Esophagus (tissue), 2 donors: ENCODE data around the gene SORBS1. TPM values are rescaled to one million over a fixed set of nuclear protein-coding genes. Genes with fewer than 3 reads are reported as not detected.
A peak's percentile ranks its signal among the peaks of the same experiment; 100 is the strongest.

Experiments
- H3K27ac ChIP-seq, 2 donors: one replicate each; pipeline ENCODE4 v1.5.1; 2013; ENCODE audit warnings: low read depth in 2 of 2, mild to moderate bottlenecking in 2 of 2, inconsistent platforms in 1 of 2, low read length in 1 of 2, moderate library complexity in 1 of 2
- H3K27me3 ChIP-seq, 2 donors: one replicate each; pipeline ENCODE4 v1.6.1; 2013; ENCODE audit warnings: low read length in 2 of 2, control low read depth in 1 of 2, mild to moderate bottlenecking in 1 of 2; ENCODE audit not compliant: insufficient read depth in 2 of 2, control insufficient read depth in 1 of 2
- H3K36me3 ChIP-seq, 2 donors: one replicate each; pipeline ENCODE4 v1.6.1; 2013; ENCODE audit warnings: low read length in 1 of 2; ENCODE audit not compliant: control insufficient read depth in 2 of 2, insufficient read depth in 2 of 2
- H3K4me1 ChIP-seq, 2 donors: one replicate each; pipeline ENCODE4 v1.6.1; 2013; ENCODE audit warnings: low read length in 1 of 2; ENCODE audit not compliant: control insufficient read depth in 2 of 2, insufficient read depth in 2 of 2
- H3K4me3 ChIP-seq, 2 donors: one replicate each; pipeline ENCODE4 v1.5.1; 2013; ENCODE audit warnings: low read length in 2 of 2, mild to moderate bottlenecking in 2 of 2, low read depth in 1 of 2, moderate library complexity in 1 of 2
- H3K9me3 ChIP-seq, 2 donors: one replicate each; pipeline ENCODE4 v1.6.1; 2013; ENCODE audit warnings: mild to moderate bottlenecking in 2 of 2, low read depth in 1 of 2, low read length in 1 of 2, moderate library complexity in 1 of 2; ENCODE audit not compliant: control insufficient read depth in 2 of 2, insufficient read depth in 1 of 2
- WGBS, 2 donors: extraction: QIAGEN DNeasy Blood & Tissue Kit; methylation state at CpG; one replicate each; pipeline ENCODE4 v1.1.7; 2013; 5-methylcytosine and 5-hydroxymethylcytosine counted together
- polyA plus RNA-seq, 2 donors: library from polyadenylated mRNA; stranded (reverse); fragments of 200-250 nt; gene quantifications; one replicate each; pipeline ENCODE4 v1.2.3, GENCODE V29; 2013
- donor health status: healthy with polysubstance abuse.
- donor health status: Bipolar disorder and iron deficiency.

SORBS1 gene
- polyA plus RNA-seq, 2 donors = 32.7 to 66.3 TPM

DNA sequence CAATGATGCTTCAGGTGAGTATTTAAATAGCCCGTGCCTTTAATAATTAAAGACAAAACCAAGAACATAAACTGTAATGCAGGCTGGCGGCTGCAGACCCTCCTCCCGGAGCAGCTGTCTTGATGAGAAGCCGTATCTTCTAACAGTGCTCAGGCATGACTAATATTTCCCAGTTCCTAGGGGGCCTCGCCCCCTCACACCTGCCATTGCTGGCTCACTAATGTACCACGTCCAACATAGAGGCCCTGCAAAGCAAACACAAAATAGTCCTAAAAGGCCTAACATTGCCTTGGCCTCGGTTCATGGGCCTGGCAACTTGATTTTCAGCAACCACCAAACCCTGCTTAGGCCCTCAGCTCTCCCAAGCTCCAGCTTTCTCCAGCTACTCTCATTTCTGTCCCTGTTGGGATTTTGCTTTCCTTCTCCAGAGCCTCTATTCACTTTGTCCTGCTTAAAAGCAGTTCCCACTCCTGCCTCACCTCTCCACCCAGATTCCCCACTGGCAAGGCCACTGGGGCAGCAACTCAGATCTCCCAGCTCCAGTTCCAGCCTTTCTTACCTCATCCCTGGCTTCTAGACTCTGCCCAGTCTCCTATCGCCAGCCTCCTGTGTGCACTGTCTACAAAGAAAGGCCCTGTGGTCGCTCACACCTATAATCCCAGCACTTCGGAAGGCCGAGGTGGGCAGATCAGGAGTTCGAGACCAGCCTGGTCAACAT lies 16.2 kb downstream of the SORBS1 start:
- Histone ChIP-seq H3K4me1 (peaks cover 0 to 5% of the 10 kb centered on the region in 2 donors), H3K36me3 (no peaks in the 10 kb centered on the region), H3K9me3 (no peaks in the 10 kb centered on the region), H3K4me3 (no peak overlapping the region), H3K27me3 (no peaks in the 10 kb centered on the region), H3K27ac (peak overlapping the region; percentile 10 to 47)
- WGBS, 2 donors = 73 to 75% methylated on average over 12 of the region's 12 CpGs

DNA sequence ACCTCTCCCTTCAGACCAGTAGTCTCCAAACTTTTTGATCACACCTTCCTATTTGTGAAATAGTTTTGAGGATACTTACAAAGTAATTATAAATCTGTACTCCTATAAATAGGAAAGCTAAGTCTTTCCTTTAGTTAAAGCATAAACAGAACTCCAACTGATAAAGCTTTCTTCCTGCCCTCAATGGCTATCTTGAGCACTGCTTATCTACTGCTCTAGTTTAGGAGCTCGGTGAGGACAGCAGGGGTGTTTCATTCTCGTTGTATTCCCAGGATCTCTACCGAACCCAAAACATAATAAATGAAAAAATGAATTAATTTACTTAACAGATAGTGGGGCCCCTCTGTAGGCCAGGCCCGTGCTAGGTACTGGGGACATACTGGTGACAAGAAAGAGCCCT lies 17.7 kb downstream of the SORBS1 start:
- Histone ChIP-seq H3K4me1 (peaks cover 0 to 5% of the 10 kb centered on the region in 2 donors), H3K36me3 (no peaks in the 10 kb centered on the region), H3K4me3 (no peak overlapping the region), H3K9me3 (no peaks in the 10 kb centered on the region), H3K27me3 (no peaks in the 10 kb centered on the region), H3K27ac (peak overlapping the region in 1 of 2 donors; percentile 77)
- 61 to 81% methylated on average over 4 of the region's 4 CpGs for WGBS, 2 donors

DNA sequence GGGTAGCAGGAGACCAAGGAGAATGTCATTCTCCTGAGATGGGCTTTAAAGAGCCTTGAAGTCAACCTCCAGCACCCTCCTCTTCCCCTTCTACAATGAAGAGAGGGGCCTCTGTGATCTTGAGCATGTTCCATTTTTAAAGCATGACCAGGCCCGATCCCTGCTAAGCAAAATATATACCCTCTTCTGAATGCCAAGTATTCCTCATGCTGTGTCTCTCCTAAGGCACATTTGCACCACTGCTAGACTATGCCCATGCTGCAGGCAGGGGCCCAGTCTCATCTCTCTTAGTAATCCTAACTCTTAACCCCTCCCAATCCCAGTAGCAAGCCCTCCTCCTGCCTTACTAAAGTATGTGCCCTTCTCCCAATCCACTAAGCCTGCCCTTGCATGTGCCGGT lies 18.4 kb downstream of the SORBS1 start:
- 74 to 82% methylated on average over 2 of the region's 2 CpGs for WGBS, 2 donors

DNA sequence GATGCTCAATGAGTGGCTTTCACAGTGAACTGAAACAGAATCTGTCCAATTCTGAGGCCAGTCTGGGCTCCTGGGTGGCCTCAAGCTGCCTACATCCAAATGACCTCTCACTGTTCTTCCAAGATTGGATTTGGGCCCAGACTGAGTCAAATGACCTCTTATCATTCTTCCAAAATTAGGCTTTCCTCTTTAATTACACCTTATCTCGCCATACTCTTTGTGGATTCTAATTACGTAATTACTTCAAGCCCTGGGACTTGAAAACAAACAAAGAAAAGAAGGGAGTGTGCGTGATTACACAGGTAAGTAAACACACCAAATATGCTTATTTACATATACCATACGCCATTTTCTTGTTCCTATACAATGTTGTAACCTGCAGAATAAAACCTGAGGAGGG lies 18.8 kb downstream of the SORBS1 start:
- Histone ChIP-seq H3K27me3 (no peaks in the 10 kb centered on the region), H3K4me3 (no peak overlapping the region), H3K27ac (peak overlapping the region; percentile 28 to 34), H3K9me3 (no peaks in the 10 kb centered on the region), H3K36me3 (no peaks in the 10 kb centered on the region), H3K4me1 (peaks cover 0 to 8% of the 10 kb centered on the region in 2 donors)
- 55 to 73% methylated on average over 4 of the region's 4 CpGs for WGBS, 2 donors

More for the DNA sequence above, 18.4 kb downstream of the SORBS1 start:
- Histone ChIP-seq H3K4me3 (no peak overlapping the region), H3K4me1 (peaks cover 0 to 9% of the 10 kb centered on the region in 2 donors), H3K9me3 (no peaks in the 10 kb centered on the region), H3K27me3 (no peaks in the 10 kb centered on the region), H3K36me3 (no peaks in the 10 kb centered on the region), H3K27ac (peak overlapping the region in 1 of 2 donors; percentile 52)

DNA sequence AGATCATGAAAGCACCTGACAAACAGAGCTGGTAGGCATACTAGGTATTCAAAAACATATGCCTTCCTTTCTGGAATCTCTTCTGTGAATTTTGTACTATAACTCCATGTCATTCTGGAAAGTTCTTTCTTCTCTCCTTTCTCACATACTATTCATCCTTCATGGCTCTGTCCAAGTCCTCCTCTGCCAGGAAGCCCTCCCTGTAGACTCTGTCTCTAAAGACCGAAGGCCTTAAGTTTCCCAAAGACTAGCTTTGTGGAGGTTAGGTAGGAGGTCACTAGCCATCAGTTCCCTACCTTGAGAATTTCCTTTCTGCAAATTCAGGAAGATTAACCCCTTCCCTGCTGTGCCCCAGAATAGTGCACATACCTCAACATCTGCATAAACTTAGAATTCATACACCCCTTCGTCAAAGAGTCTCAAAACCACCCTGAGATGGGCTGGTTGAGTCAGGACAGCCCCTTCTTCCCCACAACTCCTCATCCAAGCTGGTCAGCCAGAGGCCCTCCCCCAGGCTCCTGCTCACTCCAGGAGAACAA lies 20.6 kb downstream of the SORBS1 start:
- Histone ChIP-seq H3K27ac (peak overlapping the region in 1 of 2 donors; percentile 70), H3K9me3 (no peaks in the 10 kb centered on the region), H3K36me3 (no peaks in the 10 kb centered on the region), H3K4me1 (peaks cover 3 to 6% of the 10 kb centered on the region in 2 donors), H3K4me3 (no peak overlapping the region), H3K27me3 (no peaks in the 10 kb centered on the region)
- 81 to 94% methylated on average over 2 of the region's 2 CpGs for WGBS, 2 donors

DNA sequence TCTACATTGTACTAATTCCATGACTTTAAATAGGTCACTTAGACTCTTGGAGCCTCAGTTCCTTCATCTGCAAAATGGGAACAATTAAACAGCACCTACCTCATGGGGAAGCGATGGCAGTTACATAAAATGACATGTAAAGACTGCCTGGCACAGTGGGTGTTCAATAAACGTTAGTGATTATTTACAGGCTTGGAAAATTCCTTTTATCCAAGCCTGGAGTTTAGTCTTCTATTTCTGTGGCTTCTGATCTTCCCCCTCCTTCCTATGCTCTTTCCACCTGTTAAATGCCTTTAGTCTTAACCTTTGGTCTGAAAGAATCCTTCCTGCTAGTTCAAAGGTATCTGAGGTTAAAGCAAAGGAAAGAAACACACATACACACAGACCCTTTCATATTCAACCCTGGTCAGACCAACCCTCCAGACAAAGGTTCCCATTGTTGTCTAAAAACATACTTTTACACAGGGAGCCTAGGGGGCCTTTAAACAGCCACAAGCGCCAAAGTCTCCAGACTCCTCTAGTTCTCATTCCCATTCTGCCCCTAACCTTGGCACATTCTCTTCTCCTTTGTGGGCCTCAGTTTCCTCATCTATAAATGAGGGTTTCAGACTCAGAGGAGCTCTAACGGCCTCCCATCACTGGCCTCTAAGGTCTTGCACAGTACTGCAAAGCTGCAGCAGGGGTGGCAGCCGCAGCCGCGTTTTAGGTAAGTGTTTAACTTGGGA lies 21.4 kb downstream of the SORBS1 start:
- H3K36me3 ChIP-seq = no peaks in the 10 kb centered on the region
- H3K27me3 ChIP-seq = no peaks in the 10 kb centered on the region
- H3K4me1 ChIP-seq = peaks cover 3 to 9% of the 10 kb centered on the region in 2 donors
- peak overlapping the region in 1 of 2 donors; percentile 16 for H3K27ac ChIP-seq
- no peak overlapping the region for H3K4me3 ChIP-seq
- WGBS, 2 donors = 66 to 76% methylated on average over 7 of the region's 7 CpGs
- H3K9me3 ChIP-seq = no peaks in the 10 kb centered on the region

DNA sequence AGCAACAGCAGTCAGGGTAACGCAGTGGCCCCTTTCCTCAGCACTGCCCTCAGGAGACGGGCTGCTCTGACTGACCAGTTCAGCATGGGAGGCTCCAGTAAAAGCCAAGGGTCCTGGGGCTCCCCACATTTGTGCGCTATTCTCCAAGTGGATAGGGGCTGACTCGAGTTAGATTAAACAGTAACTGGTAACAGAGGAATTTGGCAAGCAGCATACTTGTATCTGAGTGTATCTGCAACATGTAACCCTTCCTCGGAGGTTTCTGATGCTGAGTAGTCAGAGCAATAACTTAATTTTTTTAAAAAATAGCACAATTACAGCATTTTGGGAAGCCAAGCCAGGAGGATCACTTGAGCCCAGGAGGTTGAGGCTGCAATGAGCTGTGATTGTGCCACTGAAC lies 22.8 kb downstream of the SORBS1 start:
- Histone ChIP-seq H3K27ac (peak overlapping the region; percentile 76 to 85), H3K4me1 (peaks cover 3 to 9% of the 10 kb centered on the region in 2 donors), H3K9me3 (no peaks in the 10 kb centered on the region), H3K36me3 (no peaks in the 10 kb centered on the region), H3K27me3 (no peaks in the 10 kb centered on the region), H3K4me3 (no peak overlapping the region)
- 70 to 80% methylated on average over 5 of the region's 5 CpGs for WGBS, 2 donors

DNA sequence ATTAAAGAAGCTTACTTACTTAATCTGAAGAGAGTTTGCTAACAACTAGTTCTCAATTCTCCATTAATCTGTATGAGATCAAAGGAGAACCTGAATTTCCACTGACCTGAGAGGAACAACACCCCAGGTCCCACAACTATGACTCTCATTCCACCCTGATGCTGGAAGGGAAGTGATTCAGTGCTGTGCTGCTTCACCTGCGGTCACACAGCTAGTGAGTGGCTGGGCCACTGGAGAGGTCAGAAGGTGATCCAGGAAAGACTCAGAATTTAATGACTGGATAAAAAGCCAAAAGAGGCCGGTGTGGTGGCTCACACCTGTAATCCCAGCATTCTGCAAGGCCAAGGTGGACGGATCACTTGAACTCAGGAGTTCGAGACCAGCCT lies 23.6 kb downstream of the SORBS1 start:
- 75 to 78% methylated on average over 4 of the region's 4 CpGs for WGBS, 2 donors
- peaks cover 3 to 9% of the 10 kb centered on the region in 2 donors for H3K4me1 ChIP-seq
- no peaks in the 10 kb centered on the region for H3K27me3 ChIP-seq
- peak overlapping the region; percentile 85 to 94 for H3K27ac ChIP-seq
- no peaks in the 10 kb centered on the region for H3K9me3 ChIP-seq
- no peaks in the 10 kb centered on the region for H3K36me3 ChIP-seq
- H3K4me3 ChIP-seq = no peak overlapping the region

DNA sequence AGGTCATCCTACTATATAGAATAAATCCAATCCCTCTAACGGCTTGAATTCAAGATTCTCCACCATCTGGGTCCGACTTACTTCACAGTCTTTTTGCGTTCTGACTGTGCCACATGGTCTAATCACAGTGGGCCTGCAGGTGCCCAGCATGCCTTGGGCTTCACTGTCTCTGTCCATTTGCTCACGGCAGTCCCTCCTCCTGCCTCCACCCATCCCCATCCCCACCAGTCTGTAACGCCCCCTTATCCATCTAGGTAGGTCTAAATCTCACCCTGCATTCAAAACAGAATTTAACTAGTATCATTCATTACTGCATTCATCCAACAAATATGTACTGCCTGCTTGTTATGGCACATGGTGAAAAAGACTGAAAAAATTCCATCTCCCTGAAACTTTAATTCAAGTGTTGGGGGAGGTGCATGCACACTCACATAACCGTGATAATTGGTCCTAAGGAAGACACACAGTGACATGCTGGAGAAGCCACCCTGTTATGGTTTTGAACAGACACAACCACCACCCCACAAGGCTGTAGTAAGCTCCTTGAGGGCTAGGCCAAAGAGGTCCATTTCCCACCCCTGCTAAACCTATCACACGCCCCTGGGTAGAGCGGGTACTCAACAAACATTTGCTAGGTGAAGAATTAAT lies 24.2 kb downstream of the SORBS1 start:
- Histone ChIP-seq H3K36me3 (no peaks in the 10 kb centered on the region), H3K4me3 (no peak overlapping the region), H3K27ac (peak overlapping the region; percentile 85 to 94), H3K9me3 (no peaks in the 10 kb centered on the region), H3K27me3 (no peaks in the 10 kb centered on the region), H3K4me1 (peaks cover 3 to 12% of the 10 kb centered on the region in 2 donors)
- 81 to 82% methylated on average over 8 of the region's 8 CpGs for WGBS, 2 donors
